Measurements from ENCODE around the gene GFPT1.
A peak's percentile ranks its signal among the peaks of the same experiment; 100 is the strongest.

Gene GFPT1

GRCh38 chr2:69311024-69311416 lies 76.0 kb downstream of the GFPT1 start:
- no peak for DNase-seq

DNA sequence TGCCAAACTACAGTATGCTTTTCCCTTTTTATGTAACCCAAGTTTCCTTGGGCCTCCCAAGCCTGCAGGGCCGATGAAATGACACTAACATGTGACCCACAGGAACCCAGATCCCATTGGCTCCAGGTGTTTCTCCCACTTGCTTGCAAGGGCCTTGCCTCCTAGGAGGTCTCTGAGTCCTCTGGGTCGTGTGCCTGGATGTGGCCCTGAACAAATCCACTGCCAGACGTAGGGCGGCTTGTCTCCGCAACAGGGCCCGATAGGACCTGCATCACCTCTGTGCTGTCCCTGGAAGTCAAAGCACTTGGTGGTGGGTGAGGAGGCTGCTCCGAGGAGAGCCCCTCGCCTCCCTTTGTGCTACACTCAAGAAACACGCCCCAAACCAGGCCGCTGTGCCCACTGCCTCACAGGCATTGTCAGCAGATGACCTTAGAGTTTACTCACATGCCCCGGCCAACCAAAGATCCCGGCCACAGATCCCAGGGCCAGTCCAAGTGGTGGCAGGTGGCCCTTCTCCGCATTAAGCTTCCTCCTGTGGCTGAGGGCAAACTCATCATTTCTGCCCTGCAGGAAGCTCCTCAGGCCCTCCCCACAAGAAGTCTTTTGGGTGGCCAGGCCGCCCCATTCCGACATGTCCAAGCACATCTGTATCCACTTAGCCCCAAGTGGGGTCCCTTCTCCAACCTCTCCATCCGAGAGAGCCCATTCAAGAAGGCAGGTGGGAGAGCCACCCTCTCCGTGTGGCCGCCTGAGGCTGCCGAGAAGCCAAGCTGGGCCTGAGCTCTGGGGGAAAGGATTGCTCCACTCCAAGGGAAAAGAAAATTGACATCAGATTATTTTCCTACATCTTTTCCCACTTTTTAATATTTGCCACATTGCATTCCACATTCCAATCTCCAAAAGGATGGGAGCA lies 76.7 kb downstream of the GFPT1 start:
- no peak for DNase-seq

DNA sequence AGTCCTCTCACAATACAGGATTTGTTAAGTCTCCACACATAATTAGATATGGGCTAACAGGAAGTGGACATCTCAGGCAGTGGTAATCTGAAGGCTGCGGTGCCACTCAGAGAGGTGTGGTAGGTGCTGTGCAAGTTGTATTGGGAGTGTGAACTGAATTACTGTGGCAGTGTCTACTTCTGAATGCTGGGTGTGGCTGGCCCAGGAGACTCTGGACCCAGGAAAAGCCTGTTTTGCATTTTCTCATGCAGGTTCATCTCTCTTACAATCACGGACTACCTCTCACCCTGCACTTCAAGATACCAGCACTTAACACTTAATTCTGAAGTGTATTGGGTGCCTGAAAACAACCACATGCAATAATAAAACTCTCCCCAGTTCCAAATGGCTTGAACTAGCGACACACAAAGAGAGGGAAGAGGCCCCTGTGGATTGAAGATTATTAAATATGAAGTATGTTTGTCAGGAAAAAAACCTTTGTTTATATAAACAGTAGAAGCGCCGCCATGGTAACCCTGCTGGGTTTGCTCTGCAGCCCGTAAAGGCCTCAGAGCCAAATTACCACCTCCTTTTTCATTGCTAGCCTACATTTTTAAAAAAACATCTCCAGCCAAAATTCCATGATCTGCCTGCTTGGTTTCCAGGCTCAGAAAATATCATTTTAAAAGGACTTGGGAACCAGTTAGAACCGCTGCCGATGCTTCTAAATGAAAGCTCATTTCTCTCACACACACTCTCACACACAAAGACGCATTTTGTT lies 77.5 kb downstream of the GFPT1 start:
- no peak for DNase-seq

DNA sequence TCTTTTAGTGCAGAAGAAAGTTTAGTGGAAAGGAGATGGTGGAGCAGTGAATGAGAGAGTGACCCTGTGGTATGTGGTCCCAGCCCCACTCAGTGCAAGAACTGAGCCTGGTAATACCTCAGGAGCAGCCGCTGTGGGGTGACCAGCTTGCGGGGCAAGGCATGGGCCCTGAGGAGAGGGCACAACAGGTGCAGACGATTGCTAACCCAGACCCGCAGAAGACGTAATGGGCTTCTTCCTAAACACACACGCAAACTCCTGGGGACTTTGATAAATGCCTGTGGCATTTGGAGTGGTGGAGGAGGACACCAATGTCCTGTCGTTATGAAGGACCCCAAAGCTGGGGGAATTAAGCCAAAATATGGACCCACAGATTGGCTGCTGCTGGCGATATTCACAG lies 78.7 kb downstream of the GFPT1 start:
- no peak for DNase-seq

GRCh38 chr2:69307579-69308064 lies 79.4 kb downstream of the GFPT1 start:
- no peak for DNase-seq

GRCh38 chr2:69306822-69307578 lies 80.0 kb downstream of the GFPT1 start:
- DNase-seq = no peak

DNA sequence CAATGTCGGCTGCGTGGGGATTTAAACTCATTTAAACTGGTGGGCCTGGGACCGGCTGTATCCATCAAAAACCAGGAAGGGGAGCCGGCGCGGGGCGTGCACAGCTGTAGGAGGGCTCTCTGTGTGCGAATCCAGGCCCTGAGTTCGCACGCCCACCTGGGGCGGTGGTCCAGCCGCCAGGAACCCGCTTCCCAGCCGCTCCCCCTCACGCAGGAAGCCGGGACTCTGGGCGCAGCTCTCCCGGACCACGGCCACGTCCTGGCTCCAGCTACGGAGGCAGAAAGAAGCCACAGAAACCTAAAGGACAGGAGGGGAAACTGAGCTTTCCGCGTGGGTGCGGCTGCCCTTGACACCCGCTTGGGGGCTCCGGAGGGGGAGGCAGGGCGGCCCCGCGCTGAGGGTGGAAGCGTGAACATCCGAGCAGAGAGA lies 80.6 kb downstream of the GFPT1 start:
- no peak for DNase-seq

DNA sequence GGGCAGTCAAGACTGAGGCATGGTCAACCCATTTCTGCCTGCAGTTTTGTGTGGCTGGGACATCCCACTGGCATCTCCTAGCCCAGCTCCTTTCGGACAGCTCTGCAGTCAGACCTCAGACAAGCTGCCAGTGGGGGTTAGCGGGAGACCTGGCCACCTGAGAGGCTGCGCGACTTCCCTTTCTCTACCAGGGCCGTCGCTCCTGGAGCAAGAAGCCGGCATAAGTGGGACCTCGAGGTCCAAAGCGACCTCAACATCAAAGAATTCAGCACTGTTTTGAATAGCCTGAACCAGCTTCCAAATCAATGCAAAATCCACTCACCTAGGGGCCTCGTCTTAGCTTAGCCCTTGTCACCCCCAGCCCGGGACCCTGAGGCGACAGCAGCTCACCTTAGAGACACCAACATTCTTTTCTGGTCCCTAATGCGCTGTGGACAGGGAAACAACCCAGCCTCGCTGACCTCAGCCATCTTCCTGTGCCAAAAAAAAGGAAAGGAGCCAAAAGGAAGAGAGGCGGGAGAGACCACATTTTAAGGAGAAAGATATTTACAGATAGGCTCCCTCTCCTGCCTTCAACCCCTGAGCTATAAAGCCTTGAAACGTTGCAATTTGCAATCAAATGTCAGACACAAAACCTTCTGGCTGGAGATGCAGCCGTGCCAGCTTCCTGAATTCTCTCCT lies 81.2 kb downstream of the GFPT1 start:
- no peak for DNase-seq

- no peak for DNase-seq
Measured at GRCh38 chr2:69305166-69305565, 81.9 kb downstream of the GFPT1 start.

GRCh38 chr2:69304656-69305055 lies 82.4 kb downstream of the GFPT1 start:
- DNase-seq = no peak

DNA sequence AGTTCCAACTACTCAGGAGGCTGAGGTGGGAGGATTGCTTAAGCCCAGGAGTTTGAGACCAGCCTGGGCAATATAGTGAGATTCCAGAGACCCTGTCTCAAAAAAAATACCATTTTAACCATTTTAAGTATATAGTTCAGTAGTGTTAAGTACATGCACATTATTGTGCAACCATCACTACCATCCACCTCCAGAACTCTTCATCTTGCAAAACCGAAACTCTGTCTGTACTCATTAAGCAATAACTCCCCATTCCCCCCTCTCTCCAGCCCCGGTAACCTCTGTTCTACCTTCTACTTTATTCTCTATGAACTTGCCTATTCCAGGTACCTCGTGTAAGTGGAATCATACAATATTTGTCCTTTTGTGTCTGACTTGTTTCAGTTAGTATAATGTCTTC lies 86.4 kb downstream of the GFPT1 start:
- DNase-seq = peak; percentile 48

- DNase-seq = no peak
Measured at GRCh38 chr2:69299772-69300516, 87.1 kb downstream of the GFPT1 start.

DNA sequence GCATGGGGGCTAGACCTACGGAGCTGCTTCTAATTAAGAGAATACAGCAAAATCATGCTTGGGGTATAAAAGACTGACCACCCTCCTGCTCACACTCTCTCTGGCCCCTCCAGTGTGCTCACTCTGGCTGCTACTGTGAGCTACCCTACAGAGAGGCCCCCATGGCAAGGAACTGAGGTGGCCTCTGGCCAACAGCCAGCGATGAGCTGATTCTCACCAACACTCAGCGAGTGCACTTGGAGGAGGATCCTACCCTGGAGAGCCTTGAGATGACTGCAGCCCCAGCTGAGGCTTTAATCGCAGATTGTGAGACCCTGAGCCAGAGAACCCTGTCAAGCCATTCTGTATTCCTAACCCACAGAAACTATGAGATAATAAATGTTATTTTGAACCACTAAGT lies 88.2 kb downstream of the GFPT1 start:
- DNase-seq = no peak

- DNase-seq = no peak
Measured at GRCh38 chr2:69298261-69298660, 88.8 kb downstream of the GFPT1 start.

DNA sequence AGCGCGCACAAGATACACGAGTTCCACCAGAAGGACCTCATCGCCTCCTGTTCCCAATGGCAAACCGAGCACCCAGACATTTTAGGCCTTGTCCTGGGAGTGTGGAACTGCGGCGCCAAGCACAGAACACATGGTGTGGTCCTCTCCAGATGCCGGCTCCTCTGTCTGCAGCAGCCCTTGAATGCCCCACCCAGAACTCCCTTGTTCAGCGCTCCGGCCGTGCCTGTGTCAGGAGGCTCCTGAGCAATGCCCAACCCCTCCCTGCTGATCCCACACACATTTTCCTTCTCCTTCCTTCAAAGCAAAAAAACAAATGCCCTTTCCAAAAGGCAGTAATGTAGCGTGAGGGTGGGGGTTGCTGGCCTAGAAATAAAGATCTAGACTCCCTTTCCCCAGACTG lies 89.8 kb downstream of the GFPT1 start:
- no peak for DNase-seq

- DNase-seq = no peak
Measured at GRCh38 chr2:69296421-69296820, 90.6 kb downstream of the GFPT1 start.

DNA sequence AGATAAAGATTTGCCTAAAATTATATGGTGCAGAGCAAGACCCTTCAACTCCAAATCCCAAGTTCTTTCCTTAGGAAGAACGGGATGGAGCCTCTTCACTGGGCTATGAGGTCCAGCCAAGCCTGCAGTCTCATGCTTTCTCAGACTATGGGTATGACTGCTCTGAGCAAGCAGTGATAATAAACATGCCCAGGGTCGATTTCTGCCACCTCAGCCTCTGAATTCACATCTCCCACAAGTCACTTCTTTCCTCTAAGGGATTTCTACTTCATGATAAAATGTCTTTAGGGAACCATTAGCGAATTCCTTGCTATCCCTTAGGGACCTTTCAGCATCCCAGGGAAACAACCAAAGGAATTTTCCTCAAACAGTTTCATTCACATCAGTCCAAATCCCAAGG lies 94.8 kb downstream of the GFPT1 start:
- no peak for DNase-seq

GRCh38 chr2:69291721-69292120 lies 95.3 kb downstream of the GFPT1 start:
- DNase-seq = no peak

DNA sequence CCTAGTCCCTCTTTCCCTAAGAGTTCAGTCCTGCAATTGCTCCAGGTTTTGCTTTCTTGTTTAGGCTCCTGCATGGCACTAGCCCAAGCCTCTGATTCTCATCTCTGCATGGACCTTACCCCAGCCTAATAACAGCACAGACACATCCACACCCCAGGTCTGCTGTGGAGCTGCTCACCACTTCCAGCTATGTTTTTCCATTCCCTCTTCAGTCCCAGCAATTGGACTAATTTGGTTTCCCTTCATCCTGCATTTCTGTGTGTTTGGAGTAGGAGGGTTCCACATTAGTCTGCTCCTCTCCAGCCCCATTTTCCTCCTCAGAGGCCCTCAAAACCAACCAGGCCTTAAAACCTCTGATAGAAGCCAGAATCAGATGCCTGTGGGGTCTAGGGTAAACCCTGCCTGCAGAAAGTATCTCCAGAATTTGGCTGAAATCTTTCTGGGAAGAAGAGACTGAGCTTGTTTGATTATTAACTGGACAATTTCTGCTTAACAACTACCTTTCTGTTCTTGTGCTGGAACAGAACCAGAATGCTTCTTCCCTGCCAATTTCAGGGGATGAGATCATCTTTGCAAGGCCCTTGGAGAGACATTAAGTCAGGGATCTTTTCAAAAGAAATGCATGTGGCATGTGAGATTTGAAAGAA lies 95.9 kb downstream of the GFPT1 start:
- DNase-seq = no peak

- no peak for DNase-seq
Measured at GRCh38 chr2:69288429-69288828, 98.6 kb downstream of the GFPT1 start.

GRCh38 chr2:69287544-69287943 lies 99.5 kb downstream of the GFPT1 start:
- DNase-seq = no peak

Data from SIG-M5 (cell line).